NK-92 (cell line): ENCODE results near the gene EIF4E3.

Experiments used
- DNase-seq: peaks from one replicate; lab custom pipeline; 2025; ENCODE audit not compliant: unreplicated experiment; lab: John Stamatoyannopoulos, UW

Gene EIF4E3

DNA sequence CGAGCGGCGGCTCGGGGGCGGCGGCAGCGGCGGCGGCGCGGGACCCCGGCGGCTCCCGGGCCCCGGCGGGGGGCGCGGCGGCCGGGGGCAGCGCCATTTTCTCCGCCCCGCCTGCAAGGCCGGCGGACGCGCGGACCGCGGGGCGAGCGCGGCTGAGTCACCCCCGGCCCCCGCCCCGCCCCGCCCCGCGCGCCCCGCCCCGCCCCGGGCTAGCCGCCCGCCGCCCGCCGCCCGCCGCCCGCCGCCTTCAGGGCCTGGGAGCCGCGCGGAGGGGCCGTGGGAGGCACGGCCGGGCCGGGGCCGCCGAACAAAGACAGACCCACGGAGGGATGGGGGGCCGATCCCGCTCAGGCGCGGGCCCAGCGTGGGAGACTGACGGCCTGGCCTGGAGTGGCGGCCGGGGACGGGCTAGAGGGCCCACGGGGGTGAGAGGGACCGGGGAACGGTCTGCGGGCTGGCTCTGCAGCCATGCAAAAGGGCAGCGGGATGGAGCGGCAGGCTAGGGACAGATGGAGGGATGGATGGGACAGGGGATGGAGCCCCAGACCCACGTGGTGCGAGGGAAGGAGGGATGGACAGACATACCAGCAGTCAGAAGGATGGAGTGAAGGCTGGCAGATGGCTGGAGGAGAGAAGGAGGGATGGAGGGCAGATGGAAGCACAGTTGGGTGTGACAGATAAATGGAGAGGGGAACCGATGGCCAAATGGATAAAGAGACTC, at the start of gene EIF4E3:
Gene EIF4E3 (minus strand): TSS at position 132 of the 721 bp plus-strand sequence. CDS start 35 bp downstream, at position 97.
- DNase-seq = no peak

DNA sequence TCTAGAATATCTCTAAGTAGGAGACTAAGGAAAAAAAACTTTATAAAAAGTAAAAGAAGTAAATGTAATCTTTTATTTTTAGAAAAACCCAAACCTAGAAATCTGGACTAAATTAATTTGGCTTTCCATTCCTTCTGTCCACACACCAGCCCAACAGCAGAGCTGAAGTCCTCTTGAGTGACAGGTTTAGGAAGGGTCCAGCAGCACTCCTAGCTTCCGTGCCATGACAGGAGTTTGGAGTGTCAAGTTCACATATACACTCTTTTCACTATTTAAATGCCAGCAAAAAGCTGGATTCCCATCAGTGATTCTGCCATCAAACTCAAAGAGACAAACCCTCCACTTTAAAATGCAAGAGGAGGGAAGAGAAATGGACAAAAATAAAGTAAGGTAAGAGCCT, 46.7 kb upstream of the EIF4E3 start:
- no peak for DNase-seq

DNA sequence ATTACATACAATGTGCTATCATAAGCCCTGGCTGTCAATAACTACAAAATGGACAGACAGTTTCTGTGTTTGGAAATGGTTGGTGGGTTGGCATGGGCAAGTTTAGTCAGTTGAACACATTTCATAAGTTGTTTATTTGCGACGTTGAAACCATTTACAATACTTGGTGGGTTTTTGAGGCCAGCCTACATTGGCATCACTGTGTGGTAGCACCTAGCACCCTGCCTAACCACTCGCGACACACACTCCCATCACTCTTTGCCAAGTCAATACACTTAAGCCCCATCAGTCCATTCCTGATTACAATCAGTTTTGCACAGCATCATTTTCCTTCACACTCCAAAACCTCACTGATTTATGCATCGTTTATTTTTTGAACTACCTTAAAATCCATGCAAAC, 45.9 kb upstream of the EIF4E3 start:
- no peak for DNase-seq

DNA sequence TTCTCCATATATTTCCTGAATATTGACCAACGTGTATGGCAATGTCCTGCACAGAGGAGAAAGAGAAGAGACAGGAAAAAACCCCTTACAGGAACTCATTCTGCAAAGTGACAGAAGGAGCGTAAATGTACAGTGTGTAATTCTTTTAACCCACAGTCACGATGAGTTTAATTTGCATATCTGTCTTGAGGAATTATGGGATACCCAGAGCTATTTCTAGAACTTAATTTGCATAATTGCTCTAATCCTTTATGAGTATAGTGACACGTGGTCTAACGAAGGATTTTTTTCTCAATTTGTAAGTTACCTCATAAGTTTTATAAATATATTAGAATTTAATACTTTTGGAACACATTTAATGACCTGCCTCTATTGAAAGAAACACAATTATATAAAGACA, 38.2 kb upstream of the EIF4E3 start:
- no peak for DNase-seq

DNA sequence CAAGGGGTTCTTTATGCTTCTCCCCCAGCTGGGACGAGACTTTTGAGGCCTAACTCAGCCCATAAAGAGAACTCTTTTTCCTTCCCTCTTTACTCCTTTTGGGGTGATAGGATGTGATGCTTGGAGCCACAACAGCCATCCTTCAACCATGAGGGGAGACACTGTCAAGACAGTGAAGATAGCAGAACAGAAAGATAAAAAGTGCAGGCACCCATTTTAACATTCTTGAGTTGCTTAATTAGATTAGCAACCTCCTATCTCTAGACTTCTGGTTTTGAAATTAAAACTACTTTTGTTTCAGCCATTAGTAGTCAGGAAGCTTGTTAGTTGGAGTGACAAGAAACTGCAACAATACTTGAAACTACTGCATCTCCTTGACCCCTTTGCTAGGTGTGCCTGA, 34.9 kb upstream of the EIF4E3 start:
- no peak for DNase-seq

DNA sequence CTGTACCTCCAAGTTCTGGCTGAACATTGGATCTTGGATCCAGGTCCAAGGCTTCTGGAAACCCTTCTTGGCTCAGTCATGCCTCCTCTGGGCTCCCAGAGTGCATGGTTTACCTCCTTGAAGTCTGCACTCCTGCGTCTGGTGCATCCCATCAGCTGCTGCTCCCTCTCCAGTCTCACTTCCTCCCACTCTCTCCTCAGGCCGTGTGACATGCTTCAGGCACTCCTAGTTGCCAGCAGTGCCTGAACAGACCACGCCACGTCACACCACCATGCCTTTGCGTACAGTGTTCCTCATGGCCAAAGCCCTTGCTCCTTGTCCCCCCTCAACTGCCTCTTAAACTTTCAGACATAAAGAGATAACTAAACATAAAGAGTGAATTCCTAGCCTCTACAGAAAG, 34.2 kb upstream of the EIF4E3 start:
- DNase-seq = no peak

DNA sequence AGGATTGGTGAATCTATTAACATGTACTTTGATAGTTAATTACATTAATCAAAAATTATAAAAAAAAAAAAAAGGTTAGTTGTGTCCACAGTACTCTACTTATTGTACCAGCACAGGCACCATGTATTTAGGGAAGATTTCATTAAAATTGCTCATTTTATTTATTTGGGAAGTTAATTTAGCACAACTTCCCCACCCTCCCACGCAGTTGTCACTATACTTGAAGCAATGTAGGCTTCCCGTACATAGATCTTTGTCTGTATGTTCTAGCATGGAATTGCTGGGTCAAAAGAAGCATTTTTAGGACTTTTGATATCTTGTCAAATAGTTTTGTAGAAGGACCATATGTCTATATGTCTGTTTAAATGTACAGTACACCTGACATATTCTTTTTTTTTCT, 32.9 kb upstream of the EIF4E3 start:
- no peak for DNase-seq

DNA sequence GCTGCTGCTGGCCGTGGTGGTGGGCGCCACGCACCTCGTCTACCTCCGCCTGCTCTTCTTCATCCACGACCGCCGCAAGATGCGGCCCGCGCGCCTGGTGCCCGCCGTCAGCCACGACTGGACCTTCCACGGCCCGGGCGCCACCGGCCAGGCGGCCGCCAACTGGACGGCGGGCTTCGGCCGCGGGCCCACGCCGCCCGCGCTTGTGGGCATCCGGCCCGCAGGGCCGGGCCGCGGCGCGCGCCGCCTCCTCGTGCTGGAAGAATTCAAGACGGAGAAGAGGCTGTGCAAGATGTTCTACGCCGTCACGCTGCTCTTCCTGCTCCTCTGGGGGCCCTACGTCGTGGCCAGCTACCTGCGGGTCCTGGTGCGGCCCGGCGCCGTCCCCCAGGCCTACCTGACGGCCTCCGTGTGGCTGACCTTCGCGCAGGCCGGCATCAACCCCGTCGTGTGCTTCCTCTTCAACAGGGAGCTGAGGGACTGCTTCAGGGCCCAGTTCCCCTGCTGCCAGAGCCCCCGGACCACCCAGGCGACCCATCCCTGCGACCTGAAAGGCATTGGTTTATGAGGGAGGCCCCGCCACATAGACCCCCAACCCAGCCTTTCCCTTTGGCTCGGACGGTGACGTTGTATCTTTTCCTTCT, 29.5 kb upstream of the EIF4E3 start:
- DNase-seq = no peak

DNA sequence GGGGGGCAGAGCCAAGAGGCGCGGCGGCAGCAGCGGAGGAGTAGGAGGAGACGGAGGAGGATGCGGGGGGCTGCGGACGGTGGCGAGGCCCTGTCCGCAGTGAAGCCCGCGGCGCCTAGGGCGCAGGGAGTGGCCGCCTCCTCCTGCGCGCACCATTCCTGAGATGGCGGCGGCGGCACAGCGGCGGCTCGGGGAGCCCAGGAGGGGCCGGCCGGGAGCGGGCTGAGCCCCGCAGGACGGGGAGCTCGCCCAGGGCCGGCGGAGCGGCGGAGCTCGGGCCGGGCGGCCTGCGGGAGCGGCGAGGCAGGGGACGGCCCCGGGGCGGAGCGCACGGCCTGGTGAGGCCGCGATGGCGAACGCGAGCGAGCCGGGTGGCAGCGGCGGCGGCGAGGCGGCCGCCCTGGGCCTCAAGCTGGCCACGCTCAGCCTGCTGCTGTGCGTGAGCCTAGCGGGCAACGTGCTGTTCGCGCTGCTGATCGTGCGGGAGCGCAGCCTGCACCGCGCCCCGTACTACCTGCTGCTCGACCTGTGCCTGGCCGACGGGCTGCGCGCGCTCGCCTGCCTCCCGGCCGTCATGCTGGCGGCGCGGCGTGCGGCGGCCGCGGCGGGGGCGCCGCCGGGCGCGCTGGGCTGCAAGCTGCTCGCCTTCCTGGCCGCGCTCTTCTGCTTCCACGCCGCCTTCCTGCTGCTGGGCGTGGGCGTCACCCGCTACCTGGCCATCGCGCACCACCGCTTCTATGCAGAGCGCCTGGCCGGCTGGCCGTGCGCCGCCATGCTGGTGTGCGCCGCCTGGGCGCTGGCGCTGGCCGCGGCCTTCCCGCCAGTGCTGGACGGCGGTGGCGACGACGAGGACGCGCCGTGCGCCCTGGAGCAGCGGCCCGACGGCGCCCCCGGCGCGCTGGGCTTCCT, 28.8 kb upstream of the EIF4E3 start, which contains the start of gene GPR27:
Gene GPR27 (plus strand): TSS at position 155 of the 909 bp plus-strand sequence. CDS start 195 bp downstream, at position 350.
- DNase-seq = no peak

DNA sequence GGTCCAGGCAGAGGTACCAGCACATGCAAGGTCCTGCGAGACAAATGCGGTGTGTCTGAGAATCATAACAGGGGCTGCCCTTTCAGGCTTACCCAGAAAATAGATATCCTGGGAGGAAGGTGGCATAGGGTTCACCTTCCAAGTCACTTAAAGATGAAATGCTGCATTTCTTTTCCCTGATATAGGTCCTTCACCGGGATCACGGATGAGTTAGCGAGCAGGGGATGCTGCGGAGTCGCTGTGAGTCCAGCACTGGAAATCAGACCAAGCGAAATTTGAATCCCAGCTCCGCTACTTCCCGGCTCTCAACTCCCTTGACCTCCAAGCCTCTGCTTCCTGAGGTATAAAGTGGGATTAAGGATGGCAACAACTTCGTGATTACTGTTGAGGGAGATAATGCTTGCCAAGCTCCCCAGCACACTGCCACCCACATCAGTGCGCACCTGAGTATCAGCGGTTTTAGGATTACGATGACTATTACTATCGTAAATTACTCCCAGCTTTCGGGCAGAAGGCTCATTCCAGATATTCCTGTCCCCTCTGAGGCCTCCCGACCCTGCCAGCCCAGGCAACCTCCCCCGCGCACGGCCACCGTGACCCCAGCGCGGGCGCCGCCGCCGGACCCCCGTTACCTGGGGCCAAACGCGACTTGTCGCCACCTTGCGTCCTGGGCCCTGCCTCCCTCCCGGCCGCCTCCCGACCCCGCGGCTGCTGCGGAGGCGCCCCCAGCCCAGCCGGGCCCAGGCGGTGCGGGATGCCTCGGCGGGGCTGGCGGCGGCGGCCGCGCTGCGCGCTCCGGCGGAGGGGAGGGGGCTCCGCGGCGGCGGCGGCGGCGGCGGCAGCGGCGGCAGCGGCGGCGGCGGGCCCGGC, 27.9 kb upstream of the EIF4E3 start:
- DNase-seq = no peak

DNA sequence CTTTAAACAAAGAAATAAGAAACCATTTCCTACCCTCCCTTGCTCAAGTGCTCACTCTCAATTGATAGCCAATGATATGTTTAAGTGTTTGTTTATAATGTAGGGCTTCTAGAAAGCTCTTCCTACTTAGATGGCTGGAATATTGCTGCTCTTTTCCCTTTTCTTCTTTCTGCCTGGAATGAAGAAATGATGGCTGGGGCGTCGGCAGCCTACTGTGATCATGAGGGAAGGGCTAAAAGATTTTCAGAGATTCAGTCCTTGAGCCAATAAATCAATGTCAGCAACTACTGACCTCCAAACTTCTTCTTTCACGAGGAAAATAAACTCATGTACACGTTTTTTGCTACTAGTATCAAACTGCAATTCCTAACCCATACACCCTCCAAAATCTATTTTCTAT, 26.4 kb upstream of the EIF4E3 start:
- DNase-seq = no peak

DNA sequence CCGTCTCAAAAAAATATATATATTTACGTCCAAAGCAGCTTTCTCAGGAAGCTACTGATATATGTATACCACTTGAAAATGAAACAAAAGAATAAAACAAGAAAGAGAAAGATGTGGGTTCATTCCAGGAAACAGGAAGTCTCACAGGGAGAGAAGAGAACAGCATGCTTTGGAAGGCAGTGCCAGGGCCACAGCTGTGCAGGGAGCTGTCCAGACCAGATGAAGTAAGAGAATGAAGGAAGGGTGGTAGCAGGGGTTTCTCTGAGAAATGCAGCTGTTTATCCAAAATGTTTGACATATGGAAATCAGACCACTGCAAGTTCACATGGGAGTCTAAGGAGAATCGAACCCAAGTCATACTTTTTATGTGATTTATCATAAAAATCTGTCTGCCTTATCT, 19.5 kb upstream of the EIF4E3 start:
- no peak for DNase-seq

DNA sequence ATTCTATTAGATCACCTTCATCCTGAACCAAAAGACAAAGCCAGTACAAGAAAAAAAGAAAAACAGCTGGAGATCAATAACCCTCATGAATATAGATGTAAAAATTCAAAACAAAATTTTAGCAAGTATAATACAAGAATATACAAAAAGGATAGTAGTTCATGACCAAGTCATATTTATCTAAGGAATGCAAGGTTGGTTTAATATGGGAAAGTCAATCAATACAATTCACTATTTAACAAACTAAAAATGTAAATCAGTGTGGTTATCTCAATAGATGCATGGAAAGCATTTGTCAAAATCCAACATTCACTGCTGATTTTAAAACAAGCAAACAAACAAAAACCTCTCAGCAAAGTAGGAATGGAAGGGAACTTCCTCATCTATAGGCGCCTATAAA, 17.4 kb upstream of the EIF4E3 start:
- no peak for DNase-seq

DNA sequence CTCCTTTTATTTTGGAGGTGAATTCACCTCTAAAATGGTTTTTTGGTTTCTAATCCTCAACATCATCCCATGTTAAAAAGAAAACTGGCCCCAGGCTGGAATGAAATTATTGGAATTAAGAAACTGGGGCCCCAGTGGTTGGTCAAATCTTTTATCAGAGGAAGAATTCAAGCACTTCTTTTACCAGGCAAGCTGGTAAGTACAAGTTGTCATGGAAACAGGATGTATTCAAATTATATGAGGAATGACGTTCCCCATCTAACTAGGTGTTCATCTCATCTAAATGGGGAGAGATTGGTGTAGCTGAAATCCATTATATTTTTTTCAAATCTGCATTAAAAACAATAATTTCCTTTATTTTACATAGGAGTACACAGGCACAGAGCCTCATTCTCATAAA, 9.7 kb upstream of the EIF4E3 start:
- DNase-seq = no peak

DNA sequence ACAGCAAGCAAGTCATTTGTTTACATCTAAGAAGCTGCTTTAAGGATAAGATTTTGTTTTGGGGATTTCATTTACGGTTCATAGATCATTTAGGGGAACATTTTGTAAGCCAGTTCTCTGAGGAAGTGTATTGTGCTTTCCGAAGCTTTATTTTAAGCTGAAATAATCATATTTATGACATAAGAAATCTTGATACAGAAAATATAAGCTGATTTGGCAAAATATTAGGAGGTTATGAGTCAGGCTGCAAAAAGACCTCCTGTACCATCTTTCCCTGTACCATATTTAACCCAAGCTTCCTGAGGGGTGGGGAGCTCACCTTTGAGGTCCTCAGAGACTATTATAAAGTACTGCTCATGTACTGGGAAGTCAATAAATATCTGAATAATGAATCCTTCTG, 8.1 kb upstream of the EIF4E3 start:
- DNase-seq = no peak

DNA sequence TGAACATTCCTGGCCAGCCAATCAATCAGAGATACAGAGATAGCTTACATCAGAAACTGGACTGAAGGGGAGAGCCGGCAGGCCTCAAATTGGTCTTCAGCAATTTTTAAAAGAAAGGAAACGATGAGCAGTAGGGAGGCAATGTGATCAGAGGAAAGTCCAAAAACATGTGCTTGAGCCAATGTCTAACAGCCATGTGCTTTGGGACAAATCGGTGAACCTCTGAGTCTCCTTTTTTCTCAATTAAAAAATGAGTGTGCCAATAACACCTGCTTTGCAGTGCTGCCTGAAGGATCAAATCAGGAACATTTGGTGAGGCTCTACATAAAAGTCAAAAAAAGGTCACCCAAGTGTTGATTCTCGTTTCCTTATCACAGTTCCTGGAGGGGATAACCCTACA, 7.4 kb upstream of the EIF4E3 start:
- no peak for DNase-seq

DNA sequence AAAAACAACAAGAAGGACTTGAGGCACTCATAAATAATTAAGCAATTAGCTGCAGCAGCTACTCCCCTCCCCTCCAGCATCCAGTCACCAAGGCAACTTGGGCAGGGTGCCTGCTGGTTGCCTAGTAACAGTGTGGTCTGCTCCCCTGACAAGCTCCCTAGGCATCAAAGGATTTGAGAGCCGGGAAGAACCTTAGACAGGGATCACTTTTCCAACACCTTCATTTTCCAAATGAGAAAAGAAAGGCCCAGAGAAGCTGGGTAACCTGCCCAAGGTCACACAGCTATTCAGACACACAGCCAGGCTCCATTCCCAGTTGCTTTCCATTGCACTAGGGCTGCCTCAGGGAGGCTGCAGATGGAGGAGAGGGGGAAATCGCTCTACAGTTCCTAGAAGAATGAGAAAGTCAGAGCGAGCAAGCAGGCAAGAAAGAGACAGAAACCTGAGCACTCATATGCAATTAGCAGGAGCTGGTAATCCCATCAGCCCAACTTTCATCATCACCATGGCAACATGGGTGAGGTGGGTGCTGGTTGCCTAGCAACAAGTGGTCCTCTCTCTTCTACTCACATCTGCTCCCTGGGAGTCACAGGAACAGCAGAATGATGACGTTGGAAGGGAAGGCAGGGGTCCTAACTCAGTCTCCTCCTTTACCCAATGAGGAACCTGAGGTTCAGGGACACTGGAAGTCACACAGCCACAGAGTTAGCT, 3.6 kb upstream of the EIF4E3 start:
- DNase-seq = no peak

DNA sequence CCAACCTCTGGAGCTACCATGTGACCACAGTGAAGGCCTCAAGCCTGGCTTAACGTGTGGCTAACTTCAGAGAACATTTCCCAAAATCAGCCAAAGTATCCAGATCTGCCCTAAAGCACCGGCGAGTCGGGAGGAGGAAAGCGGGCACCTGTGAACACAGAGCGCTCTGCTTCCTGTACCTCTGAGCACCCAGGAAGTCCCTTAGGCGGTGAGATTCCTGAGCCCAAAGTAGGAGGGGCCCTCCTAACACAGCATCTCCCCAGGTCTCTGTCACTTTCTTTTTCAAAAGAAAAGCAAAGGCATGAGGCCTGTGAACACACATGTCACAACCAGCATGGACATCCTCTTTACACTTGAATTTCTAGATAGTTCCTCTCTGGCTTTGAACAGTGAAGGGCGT, 944 bp upstream of the EIF4E3 start:
- no peak for DNase-seq

DNA sequence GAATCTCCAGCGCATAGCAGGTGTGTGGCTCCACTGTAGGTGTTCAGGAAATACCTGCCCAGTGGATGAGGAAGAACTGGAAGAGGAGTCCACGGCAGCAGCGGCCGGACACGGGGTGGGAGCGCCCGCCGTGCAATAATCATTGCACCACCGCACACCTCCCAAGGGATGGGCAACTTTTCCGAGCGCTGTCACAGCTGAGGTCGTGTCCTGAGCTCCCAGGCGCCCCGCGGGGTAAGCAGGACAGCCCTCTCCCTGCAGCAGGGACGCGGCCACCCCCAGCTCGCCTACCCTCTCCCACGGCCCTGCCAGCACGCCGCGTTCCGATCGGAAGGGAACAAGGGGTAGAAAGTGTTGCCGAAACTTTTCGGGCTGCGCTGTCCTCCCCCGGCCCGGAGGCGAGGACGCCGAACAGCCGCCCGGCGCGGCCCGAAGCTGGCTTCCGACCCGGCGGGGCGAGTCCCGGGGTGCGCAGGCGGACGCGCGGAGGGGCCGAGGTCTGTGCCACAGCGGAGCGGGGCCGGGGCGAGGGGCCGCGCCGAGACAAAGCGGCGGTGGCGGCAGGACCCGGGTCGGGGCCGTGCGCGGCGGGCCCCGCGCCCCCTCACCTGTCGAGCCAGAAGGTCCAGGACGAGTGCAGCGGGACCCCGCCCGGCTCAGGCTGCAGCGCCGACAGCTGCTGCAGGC, 475 bp downstream of the EIF4E3 start:
- DNase-seq = no peak

DNA sequence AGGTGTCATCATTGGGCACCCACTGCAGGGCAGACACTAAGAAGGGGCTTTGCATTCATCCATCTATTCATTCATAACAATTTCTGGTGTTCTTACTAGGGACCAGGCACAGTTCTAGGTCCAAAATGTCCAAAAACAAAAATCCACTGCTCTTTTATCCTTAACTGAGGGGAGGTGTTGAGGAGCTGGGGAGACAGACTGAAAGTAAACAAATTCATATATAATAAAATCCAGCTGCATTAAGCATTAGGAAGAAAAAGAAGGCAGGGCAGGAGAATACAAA, 1.1 kb downstream of the EIF4E3 start:
- no peak for DNase-seq
